ENCODE data around the gene AQP5. TPM values are rescaled to one million over a fixed set of nuclear protein-coding genes. Genes with fewer than 3 reads are reported as not detected.

AQP5 gene
- total RNA-seq, 4 donors from 2014 or later: 2.3 TPM; not detected in 3

DNA sequence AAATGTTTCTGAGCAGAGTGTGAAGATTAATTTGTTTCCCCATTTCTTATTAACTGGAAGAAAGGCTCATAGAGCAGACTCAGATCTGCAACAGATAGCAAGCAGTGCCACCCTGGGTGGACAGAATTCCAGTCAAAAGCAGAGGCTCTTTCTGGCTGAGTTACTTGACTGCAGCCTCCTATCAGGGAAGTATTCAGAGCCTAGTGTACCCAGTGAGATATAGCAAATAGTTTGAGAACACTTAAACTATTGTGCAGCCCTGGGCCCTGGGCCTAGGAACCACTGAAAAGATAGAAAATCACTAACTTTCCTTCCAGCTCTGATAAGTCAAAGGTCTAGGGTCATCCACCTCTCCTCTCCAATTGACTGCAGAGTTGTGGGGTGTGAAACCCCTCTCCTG lies 22.4 kb upstream of the AQP5 start:
- intact Hi-C loops (cut with DNase I; ENCODE audit: low total_unique reads): no loop called here
- no peak for DNase-seq
- no peak for TF ChIP-seq POLR2A (IDR thresholded peaks at IDR 0.05)
- TF ChIP-seq, protein P1, sequence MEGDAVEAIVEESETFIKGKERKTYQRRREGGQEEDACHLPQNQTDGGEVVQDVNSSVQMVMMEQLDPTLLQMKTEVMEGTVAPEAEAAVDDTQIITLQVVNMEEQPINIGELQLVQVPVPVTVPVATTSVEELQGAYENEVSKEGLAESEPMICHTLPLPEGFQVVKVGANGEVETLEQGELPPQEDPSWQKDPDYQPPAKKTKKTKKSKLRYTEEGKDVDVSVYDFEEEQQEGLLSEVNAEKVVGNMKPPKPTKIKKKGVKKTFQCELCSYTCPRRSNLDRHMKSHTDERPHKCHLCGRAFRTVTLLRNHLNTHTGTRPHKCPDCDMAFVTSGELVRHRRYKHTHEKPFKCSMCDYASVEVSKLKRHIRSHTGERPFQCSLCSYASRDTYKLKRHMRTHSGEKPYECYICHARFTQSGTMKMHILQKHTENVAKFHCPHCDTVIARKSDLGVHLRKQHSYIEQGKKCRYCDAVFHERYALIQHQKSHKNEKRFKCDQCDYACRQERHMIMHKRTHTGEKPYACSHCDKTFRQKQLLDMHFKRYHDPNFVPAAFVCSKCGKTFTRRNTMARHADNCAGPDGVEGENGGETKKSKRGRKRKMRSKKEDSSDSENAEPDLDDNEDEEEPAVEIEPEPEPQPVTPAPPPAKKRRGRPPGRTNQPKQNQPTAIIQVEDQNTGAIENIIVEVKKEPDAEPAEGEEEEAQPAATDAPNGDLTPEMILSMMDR (IDR thresholded peaks at IDR 0.05): no peak

DNA sequence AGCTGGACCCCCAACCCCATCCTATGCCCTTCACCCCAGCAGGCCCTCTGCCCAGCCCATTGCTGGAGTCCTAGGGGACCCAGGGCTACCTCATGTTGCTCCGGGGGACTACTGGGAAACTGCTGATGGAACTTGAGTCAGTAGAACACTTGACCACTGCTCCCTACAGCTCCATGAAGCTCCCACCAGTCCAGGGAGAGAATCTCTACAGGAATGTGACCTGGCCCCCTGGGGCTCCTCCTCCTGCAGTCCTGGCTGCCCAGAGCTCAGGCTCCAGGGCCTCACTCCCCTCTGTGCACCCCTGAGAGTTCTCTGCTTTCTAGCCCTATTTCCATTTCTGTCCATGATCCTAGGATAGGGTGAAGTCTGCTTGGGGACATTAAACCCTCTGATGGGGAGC lies 22.0 kb upstream of the AQP5 start:
- no peak overlapping the region for H3K27ac ChIP-seq
- no peaks in the 10 kb centered on the region for H3K27me3 ChIP-seq

More for the DNA sequence above, 22.4 kb upstream of the AQP5 start:
- Histone ChIP-seq H3K27me3 (no peaks in the 10 kb centered on the region), H3K27ac (no peak overlapping the region), H3K36me3 (no peaks in the 10 kb centered on the region), H3K9me3 (no peaks in the 10 kb centered on the region), H3K4me1 (no peaks in the 10 kb centered on the region), H3K4me3 (no peak overlapping the region)

DNA sequence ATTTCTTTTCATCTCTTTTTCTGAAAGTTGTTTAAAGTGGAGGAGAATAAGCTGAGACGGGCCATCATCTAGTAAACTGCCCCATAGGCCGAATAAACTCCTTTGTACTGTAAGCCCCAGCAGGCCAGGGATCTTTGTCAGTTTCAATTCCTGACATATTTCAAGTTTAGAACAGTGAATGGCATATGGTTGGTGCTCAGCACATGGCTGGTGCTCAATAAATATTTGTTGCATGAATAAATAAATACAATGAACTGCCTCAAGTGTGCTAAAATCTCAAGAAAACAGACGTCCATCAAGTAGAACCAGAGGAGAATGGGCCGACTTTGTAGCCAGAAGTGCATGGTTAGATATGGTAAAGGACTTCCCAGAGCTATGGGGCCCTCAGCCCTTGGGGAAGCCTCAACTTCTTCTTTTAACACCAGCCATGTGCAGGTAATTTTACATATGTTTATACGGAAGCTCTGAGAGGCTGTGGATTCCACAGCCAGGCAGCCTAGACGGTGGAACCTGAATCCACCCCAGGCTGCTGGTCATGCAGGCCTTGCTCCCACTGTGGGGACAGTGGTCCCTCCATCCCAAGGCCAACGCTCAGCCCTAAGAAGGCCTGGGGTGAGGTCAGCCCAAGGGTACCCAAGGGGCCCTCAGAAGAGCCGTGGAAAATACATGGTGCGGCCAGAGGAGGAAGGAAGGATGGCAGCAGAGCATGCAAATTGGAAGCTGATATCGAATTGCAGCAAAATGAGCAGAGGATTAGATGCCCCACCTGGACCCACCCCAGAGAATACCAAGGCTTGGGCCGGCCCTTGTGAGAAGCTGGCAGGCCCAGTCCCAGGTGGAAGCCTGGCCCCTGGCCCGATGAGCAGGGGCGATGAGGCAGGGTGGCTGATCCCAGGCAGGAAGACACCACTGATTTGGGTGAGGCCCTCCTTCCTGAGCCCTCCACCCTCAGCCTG lies 19.8 kb upstream of the AQP5 start:
- H3K9me3 ChIP-seq: no peaks in the 10 kb centered on the region
- DNase-seq: no peak
- no peak overlapping the region for H3K27ac ChIP-seq
- H3K36me3 ChIP-seq: no peaks in the 10 kb centered on the region
- no peak overlapping the region for H3K4me3 ChIP-seq
- H3K4me1 ChIP-seq: no peaks in the 10 kb centered on the region
- intact Hi-C loops (cut with DNase I; ENCODE audit: low total_unique reads): no loop called here
- TF ChIP-seq, protein P1 (IDR thresholded peaks at IDR 0.05): no peak
- no peak for TF ChIP-seq POLR2A (IDR thresholded peaks at IDR 0.05)
- H3K27me3 ChIP-seq: no peaks in the 10 kb centered on the region

More for the DNA sequence above, 22.0 kb upstream of the AQP5 start:
- intact Hi-C loops (cut with DNase I; ENCODE audit: low total_unique reads): no loop called here
- no peak overlapping the region for H3K4me3 ChIP-seq
- H3K4me1 ChIP-seq: no peaks in the 10 kb centered on the region
- TF ChIP-seq, protein P1 (IDR thresholded peaks at IDR 0.05): no peak
- TF ChIP-seq POLR2A (IDR thresholded peaks at IDR 0.05): no peak
- H3K9me3 ChIP-seq: no peaks in the 10 kb centered on the region
- no peaks in the 10 kb centered on the region for H3K36me3 ChIP-seq
- no peak for DNase-seq

DNA sequence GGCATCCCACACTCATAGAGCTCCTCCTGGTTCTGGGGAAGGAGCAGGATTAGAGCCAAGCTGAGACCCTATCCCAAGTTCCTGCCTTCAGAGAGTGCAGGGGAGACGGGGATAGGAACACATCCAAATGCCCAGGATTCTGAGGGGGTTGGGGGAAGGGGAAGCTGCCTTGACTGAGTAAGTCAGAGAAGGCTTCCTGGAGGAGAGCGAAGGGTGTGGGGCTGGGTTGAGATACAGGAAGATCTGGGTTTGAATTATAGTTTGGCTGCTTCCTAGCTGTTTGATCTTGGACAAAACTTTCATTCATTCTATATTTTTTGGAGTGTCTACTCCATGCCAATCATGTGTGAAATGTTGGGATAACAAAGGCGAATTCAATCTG lies 19.2 kb upstream of the AQP5 start:
- no peak overlapping the region for H3K4me3 ChIP-seq
- H3K27me3 ChIP-seq: no peaks in the 10 kb centered on the region
- no peaks in the 10 kb centered on the region for H3K4me1 ChIP-seq
- no peak for TF ChIP-seq POLR2A (IDR thresholded peaks at IDR 0.05)
- TF ChIP-seq, protein P1 (IDR thresholded peaks at IDR 0.05): no peak
- H3K9me3 ChIP-seq: no peaks in the 10 kb centered on the region
- intact Hi-C loops (cut with DNase I; ENCODE audit: low total_unique reads): no loop called here
- H3K27ac ChIP-seq: no peak overlapping the region
- H3K36me3 ChIP-seq: no peaks in the 10 kb centered on the region
- no peak for DNase-seq

DNA sequence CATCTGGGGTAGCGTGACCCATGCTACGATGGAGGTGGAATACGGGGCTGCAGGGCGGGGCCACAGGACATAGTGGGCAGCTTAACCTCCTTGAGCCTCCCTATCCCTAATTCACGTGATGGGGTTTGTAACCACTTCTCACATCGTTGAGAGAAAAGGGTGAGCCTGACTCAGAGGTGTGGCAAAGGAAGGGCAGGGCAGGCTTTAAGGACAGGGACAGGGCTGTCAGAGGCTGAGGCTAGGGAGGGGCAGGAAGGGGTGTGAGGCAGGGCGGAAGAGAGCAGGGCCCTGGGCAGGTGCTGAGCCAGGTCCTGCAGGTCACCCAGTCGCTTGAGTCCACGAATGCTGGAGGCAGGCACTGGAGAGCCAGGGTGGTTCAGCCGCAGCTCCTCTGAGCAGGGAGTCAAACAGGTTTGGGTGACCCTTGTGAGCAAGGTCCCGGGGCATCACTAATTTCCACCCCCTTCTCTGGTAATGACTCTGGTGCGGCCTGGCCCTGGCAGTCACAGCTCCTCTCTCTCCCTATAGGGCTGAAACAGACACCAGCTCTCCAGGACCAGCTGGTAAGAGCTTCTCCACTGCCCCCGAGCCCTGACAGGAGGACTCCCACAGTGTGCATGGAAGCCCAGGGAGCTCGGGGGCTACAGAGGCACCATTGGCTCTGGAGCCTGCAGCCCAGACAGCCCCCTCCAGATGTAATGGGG lies 18.6 kb upstream of the AQP5 start:
- no peaks in the 10 kb centered on the region for H3K9me3 ChIP-seq
- no peak overlapping the region for H3K27ac ChIP-seq
- intact Hi-C loops (cut with DNase I; ENCODE audit: low total_unique reads): no loop called here
- H3K4me1 ChIP-seq: no peaks in the 10 kb centered on the region
- no peak overlapping the region for H3K4me3 ChIP-seq
- no peaks in the 10 kb centered on the region for H3K27me3 ChIP-seq
- no peak for DNase-seq
- TF ChIP-seq, protein P1 (IDR thresholded peaks at IDR 0.05): no peak
- TF ChIP-seq POLR2A (IDR thresholded peaks at IDR 0.05): no peak
- no peaks in the 10 kb centered on the region for H3K36me3 ChIP-seq
